SW480 (cell line): ENCODE data around the gene C1QTNF6.
"Not testable (repeated sequence)": the region's sequence is repeated elsewhere in the genome, so short reads cannot be mapped to it uniquely, and the experiment has no call there.

Experiments
- DNase-seq: peaks from one replicate; pipeline ENCODE4 v3.0.0-alpha.2; 2016; ENCODE audit warnings: low spot score

The C1QTNF6 gene

GRCh38 chr22:37176464-37177061 is 11.5 kb downstream of the C1QTNF6 start:
- DNase-seq, result no peak

- DNase-seq, result no peak
Measured at GRCh38 chr22:37175414-37176281, 12.4 kb downstream of the C1QTNF6 start.

GRCh38 chr22:37174964-37175363 is 13.1 kb downstream of the C1QTNF6 start:
- DNase-seq, result no peak

DNA sequence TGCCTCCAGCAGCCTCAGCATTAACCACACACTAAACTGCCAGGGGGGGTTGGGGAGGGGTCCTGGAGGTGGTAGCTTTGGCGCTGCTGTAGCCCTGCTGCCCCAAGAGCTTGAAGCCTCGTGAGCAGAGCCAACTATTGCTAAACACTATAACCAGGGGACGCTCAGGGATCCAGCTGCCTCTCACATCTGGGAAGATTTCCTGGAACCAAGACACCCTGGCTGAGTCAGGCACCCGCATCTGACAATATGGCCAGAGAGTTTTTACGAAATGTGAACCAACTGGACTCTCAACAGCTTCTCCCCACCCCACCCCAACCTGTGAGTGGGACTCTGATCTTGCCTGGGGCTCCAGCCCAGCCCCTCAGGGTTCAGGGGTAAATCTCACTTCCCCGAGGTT is 14.3 kb downstream of the C1QTNF6 start:
- no peak for DNase-seq

DNA sequence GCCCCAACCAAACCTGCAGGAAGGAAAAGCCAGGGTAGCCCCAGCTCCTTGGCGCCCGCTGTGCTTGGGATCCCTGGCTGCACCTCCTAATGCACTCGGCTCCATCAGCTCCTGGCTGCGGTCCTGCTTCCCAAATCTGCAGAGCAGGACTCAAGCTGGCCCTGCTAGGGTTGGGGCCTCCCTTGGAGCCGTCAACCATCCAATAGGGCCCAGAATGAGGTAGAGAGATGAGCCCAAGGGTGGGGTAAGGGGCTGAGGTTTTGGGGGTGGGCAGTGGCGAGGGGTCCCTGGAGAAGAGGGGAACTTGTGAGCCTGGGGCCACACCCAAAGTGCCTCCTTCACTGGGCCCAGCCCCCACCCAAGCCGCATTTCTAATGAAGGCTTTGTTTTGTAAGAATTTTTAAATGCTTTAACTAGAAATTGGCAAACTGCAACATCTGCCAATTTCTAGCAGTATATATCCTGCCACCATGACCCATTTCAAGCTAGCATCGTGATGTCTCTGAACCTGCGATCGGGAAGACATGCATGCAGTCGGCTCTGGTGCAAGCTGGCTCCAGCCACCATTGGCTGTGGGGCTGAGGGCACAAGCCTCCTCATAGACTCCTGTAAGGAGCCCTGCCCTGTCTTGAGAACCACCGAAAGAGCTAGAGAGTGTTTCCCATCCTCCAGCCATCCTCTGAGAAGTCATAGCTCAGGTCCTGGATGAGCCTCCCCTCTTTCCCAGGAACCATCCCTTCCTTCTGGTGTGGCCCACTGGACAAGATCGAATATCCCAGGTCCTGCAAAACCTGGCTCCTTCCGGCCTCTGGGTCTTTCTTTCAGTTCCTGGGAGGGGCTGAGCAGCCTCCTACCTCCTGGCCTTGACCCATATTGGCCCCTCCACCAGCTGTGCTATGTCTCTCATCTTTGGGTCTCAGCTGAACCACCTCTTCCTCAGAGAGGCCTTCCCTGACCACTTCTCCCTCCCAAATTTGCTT is 15.5 kb downstream of the C1QTNF6 start:
- DNase-seq, result no peak

GRCh38 chr22:37171662-37172061 is 16.4 kb downstream of the C1QTNF6 start:
- no peak for DNase-seq

- DNase-seq, result not testable (repeated sequence)
Measured at GRCh38 chr22:37170689-37171405, 17.2 kb downstream of the C1QTNF6 start.

- DNase-seq, result no peak
Measured at GRCh38 chr22:37169947-37170688, 17.9 kb downstream of the C1QTNF6 start.

DNA sequence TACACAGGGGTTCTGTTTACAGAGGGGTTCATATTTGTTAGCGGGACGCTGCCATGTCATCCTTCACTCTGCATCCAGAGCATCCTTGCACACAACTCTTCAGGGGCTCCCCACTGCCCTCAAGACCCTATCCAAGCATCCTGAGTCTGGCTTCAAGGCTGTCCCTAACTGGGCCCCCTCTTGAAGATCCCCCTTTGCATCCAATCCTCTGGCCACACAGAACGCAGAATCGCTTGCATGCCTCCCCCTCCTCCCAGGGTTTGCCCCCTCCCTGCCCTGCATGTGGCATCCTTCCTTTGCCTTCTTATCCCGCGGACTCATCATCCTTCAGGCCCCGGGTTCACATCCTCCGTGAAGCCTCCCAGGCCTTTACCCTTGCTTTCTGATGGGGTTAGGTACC is 18.6 kb downstream of the C1QTNF6 start:
- no peak for DNase-seq

DNA sequence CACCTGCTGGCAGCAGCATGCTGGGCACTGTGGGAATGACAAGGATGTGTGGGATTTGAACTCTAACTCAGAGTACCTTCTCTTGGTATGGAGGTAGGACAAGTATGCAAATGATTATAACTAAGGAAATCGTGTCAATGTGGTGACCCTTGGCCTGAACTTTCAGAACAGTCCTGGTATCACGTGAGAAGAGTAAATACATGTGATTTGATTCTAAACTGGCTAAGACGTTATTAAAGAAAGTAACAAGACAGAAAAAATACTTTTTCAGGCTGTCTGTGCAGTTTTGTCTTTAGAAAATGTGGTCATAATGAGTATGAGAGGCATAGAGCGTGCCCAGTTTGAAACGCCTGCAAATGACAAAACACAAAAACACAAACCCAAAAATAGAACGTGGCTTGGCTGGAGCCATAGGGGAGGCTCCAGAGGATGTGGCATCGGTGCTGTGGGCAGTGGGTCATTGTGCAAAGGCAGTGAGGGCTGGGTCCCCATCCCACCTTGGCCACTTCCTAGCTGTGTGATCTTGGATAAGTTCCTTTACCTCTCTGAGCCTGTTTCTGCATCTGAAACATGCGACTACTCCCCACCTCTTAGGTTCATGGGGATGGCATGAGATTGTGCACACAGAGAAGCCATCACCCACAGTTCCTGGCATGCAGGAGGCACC is 19.9 kb downstream of the C1QTNF6 start:
- no peak for DNase-seq

DNA sequence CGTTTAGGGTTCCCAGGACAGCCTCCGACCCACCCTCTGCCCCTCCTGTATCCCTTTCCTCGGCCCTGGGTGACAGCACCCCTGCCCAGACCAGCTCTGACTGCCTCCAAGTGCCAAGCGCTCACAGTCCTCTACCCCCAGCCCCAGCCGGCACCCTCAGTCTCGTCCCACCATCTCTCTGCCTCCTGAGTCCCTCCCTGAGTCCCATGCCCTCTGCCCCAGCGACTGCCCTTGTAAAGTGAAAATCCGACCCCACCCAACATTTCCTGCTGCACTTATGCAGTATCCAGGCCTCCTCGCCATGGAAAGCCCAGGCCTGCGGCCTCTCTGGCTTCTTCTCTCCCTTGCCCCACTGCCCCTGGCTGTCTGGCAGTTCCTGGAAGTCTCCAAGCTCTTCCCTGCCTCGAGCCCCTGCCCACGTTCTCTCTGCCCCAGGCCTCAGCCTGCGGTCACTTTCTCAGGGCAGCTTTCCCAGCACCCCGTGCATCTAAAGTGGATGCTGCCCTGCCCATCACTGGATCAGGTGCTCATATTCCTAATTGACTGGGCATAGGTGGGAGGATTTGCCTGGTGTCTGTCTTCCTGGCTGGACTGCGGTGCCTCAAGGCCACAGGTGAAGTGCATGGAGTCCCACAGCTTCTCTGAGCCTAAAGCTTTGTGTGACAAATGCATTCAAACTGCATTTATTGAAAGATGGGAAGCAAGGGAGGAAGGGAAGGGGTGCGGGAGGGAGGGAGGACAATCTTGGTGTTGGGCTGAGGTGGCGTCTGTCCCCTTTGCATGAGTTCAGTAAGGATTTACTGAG is 20.7 kb downstream of the C1QTNF6 start:
- no peak for DNase-seq

GRCh38 chr22:37166675-37167066 is 21.4 kb downstream of the C1QTNF6 start:
- peak; percentile 53 for DNase-seq

DNA sequence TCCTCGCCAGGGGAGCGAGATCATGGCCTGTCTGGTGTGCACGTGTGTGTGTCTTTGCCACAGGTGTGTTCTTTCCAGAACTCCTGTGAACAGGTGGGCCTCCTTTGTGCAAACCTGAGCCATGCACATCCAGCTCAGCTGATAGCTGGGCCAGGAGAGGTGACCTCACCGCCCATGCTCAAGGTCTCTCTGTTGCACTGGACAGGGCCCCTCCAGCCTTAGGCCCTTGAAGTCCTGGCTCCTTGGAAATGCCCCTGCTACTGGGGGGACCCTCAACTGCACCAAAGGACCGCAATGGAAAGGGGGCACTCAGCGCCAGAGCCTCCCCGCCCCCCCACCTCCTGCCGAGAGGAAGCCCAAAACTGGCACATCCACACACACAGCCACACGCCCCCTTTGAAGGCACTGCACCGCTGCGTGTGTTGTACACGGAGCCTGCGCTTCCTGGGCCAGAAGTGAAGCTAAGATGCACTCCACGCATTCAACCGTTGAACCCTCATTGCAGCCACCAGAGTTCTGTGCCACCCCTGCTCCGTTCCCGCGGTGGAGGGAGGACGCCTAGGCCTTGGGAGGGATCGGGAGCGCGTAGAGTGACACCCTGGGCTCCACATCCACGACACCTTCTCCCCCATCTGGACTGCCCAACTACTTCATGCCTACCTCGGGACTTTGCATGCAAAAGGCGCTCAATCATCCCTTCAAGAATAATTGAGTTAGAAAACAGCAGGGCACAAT is 21.9 kb downstream of the C1QTNF6 start:
- DNase-seq, result no peak

DNA sequence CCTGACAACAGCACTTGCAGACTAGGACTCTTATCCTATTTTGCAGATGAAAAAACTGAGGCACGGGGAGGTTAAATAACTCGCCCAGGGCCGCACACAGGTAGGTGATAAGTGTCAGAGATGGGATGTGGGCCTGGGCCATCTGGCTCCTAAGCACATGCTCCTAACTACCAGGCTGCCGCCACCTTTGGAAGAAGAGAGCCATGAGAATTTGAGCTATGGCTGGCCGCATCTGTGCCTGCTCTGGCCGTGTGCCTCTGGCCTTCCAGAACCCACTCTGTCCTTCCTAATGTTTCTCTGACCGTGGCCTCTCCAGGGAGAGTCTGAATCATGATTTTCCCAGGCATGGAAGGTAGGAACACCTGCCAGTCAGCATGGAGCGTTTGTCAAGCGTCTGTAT is 23.0 kb downstream of the C1QTNF6 start:
- no peak for DNase-seq

GRCh38 chr22:37164505-37164887 is 23.6 kb downstream of the C1QTNF6 start:
- no peak for DNase-seq

DNA sequence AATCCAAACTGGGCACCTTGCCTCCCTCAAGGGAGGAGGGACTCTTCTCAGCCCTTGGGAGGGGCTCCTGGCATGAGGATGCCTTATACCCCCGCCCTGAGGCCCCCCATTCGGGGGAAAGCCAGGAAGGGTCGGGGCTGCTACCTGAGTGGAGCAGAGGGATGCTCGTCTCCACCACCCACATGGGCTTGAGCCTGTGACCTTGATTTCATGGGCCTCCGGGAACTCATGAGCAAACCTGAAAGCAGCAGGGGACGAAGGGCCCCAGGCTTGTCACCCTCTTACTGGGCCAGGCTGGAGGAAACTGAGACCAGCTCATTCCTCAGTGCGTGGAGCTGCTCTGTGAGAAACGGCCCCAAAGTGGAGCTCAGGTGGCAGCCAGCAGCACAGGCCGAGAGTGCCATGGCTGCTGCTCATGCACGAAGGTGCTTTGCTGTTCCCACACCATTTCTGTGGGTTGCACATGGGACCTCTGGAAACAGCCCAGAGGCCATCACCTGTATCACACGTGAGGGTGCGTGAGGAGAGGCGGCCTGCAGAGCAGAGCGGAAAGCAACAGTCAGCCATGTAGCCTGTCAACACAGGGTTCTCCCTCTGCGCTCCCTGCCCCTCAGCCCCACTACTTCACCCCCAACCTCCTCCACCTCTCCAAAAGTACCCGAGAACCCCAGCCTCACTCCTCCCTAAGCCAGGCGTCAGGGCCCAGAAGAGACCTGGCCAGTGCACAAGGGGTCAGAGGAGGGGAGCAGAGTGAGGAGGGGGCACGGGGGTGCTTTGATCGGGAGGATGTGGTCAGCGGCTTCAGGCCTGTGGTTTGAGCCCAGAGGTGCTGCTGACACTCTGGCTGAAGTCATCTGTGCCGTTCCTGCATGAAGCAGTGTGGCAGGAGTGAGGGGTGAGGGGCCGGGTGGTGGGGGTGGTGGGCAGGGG is 24.2 kb downstream of the C1QTNF6 start:
- no peak for DNase-seq

- no peak for DNase-seq
Measured at GRCh38 chr22:37163096-37163489, 25.0 kb downstream of the C1QTNF6 start.
